ENCODE measurements around the gene SAT2.
"Not testable (repeated sequence)": the region's sequence is repeated elsewhere in the genome, so short reads cannot be mapped to it uniquely, and the experiment has no call there.

Gene SAT2

DNA sequence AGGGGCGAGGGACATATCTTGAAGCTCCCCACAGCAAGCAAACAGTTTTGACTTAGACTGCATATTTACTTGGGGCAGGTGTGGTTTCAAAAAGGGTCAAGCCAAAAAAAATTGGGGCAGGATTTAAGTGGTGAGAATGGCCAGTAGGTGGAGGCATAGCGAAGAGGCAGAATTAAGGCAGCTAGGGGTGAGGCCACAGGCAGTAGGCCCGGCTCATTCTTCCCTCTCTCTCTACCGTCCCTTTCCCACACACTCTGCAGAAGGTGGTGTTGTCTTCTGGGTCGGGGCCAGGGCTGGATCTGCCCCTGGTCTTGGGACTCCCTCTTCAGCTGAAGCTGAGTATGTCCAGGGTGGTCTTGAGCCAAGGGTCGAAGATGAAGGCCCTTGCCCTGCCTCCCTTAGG lies 4.9 kb upstream of the SAT2 start:
- no peak for DNase-seq

DNA sequence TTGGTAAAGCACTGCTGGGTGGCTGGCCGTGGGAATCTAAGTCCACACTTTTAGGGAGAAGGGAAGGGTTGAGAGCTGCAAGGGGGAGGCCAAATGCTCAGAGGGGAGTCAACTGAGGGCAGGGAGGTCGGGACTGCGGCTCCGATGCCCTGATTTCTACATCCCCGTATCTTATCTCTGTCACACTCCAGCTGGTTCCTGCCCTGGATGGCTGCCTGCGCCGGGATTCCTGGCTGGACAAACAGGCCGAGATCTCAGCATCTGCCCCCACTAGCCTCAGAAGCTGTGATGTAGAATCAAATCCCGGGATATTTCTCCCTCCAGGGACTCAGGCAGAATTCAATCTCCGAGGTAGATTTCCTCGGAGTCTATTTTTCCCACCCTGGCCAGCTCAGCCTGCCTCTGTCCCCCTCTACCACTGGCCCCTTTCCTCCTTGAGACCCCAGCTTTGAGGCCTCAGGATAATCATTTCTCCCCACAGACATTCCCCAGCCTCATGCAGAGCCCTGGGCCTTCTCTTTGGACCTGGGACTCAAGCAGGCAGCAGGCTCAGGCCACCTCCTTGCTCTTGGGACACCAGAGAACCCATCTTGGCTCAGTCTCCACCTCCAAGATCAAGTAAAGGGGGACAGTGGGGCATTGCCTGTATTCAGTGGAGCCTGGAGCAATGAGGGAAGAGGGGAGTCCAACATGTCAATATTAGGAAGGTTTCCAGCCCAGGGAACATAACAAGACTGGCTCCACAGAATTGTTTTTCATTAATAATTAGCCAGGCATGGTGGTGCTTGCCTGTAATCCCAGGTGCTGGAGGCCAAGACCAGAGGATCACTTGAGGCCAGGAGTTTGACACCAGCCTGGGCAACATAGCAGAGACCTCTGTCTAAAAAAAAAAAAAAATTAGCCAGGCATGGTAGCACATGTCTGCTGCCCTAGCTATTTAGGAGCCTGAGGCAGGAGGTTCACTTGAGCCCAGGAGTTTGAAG lies 4.1 kb upstream of the SAT2 start:
- DNase-seq, result no peak

GRCh38 chr17:7629939-7630571 lies 2.4 kb upstream of the SAT2 start, which contains the start of gene SHBG:
Gene SHBG, plus strand, starts transcription at chr17:7630135. Its CDS starts 38 bp downstream, at chr17:7630173.
- no peak for DNase-seq

GRCh38 chr17:7626956-7627249 lies 718 bp downstream of the SAT2 start:
- DNase-seq, result no peak

GRCh38 chr17:7626307-7626706 lies 1.3 kb downstream of the SAT2 start:
- no peak for DNase-seq

- DNase-seq, result not testable (repeated sequence)
Observed at GRCh38 chr17:7625749-7626148, 1.9 kb downstream of the SAT2 start.

DNA sequence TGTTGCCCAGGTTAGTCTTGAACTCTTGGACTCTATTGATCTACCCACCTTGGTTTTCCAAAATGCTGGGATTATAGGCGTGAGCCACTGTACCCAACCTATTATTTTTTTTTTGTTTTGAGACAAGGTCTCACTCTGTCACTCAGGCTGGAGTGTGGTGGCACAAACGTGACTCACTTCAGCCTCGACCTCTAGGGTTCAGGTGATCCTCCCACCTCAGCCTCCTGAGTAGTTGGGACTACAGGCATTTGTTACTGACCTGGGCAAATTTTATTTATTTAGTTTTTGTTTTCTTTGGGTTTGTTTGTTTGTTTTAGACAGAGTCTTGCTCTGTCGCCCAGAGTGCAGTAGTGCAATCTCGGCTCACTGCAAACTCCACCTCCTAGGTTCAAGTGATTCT lies 4.0 kb downstream of the SAT2 start:
- no peak for DNase-seq

DNA sequence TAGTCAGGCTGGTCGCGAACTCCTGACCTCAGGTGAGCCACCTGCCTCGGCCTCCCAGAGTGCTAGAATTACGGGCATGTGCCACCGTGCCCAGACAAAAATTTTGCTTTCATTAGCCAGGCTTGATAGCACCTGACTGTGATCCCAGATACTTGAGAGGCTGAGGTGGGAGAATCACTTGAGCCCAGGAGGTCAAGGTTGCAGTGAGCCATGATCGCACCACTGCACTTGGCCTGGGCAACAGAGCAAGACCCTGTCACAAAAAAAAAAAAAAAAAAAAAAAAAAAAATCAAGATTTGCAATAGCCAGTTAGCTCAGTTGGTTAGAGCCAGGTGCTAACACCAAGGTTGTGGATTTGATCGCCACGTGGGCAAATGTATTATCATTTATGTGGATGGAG lies 6.8 kb downstream of the SAT2 start:
- DNase-seq, result no peak

- no peak for DNase-seq
Observed at GRCh38 chr17:7618608-7619007, 9.0 kb downstream of the SAT2 start.

GRCh38 chr17:7615265-7615747 lies 12.3 kb downstream of the SAT2 start:
- no peak for DNase-seq

DNA sequence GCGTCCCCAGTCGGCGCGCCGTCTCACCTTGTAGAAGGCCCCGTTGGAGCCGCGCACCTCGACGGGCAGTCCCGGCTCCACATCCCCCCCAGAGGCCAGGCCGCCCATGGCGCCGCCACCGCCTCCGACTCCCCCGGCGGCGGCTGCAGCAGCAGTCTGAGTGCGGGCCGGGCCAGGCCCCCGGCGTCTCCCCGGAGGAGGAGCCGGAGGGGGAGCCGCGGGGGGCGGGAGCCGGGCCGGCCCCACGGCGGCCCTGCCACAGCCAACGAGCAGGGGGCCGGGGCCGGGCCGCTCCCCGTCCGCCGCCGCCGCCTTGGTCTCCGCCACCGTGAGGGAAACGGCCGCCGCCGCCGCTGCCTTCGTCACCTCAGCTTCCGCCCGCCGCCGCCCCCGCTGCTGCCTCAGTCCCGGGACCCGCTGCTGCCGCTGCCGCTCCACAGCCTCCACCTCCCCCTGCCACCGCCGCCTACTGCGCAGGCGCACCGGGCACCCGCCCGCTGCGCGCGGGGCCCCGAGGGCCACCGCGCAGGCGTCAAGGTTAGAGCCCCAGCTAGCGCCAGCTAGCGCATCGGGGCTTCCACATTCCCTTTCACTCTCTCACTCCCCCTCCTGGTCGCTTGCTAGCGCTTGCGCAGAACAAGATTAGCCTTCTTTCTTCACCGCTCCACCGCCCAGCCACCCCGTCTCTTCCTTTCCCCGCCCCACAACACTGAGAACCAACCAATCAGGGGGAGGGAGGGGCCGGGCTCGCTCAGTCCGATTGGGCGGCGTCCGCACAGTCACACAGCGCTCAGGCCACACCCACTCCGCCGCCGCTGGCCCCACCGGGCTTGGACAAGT lies 13.0 kb downstream of the SAT2 start, which contains the start of gene FXR2:
Gene FXR2 (minus strand): TSS at position 473 of the 840 bp plus-strand sequence. CDS start 365 bp downstream, at position 108.
- DNase-seq, result peak; percentile 99

DNA sequence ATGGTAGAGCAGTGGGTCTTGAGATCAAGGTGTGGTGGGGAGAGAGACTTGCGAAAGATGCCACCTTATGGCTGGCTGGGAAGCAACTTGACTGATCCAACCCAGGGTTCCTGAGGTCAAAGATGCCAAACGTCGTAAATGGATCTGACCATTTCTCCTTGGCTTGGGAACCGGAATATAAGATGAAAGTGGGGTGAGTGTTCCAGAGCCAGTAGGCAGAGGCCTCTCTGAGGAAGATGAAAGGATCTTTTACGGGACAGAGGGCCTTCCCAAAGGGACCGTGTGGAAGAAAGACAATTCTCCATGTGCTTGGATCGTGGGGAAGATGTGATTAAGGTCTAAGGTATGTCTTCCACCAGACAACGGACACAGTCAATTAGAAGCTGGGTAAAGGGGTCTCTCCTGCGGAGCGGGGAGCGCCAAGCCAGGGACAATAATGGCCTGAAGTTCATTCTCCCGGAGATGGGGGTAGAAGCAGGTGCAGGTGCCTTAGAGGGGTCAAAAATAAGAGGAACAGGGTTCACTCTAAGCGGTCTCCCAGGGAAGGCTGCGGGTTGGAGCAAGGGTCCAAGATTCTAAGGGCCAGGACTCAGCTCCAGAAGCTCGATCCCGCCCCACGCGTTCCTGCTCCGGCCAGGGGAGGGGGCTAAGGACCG lies 13.7 kb downstream of the SAT2 start:
- DNase-seq, result no peak

GRCh38 chr17:7612294-7612640 lies 15.4 kb downstream of the SAT2 start:
- DNase-seq, result no peak

DNA sequence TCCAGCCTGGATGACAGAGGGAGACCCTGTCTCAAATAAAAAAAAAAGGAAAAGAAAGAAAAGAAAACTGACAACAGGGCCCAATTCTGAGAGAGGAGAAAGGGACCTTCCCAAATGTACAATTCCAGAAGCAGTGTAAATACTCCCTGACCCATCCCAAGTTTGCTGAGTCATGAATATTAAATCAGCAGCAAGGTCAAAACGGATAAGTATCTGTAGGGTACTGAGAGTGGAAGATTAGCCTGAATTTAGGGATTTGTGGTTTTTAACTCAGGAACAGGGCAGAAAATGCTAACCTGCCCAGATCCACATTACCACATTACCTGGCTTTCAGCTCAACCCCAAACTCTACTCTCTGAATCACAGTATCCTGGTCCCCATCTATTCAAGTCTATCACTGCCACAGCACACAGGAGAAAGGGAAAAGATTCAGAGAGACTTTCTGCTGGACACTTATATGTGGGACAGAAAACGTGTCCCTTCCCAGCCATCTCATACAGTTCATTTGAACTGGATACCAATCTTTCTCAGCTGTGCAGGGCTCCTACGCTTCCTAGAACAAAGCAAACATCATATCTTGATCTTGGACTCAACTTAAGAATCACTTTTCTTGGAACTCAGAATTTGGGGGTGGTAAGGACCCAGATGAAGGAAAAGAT lies 15.9 kb downstream of the SAT2 start:
- DNase-seq, result no peak

GRCh38 chr17:7610641-7611040 lies 17.0 kb downstream of the SAT2 start:
- no peak for DNase-seq

DNA sequence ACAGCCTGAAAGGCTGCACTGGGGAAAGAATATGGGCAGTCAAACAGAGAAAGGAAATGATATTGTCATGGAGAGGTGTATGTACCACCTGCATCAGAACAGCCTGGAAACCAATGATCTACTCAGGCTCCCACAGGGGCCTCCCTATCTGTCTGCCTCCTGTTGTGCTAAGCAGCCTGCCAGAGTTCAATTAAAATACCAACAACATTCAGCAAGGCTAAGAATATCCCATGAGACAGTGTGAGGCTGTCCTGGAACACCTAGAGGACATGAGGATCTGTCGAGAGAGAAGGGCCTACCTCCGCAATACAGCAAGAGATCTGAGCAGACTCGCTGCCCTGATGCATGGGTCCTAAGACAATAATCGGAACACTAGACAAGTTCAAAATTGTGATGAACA lies 21.3 kb downstream of the SAT2 start:
- no peak for DNase-seq

- not testable (repeated sequence) for DNase-seq
Observed at GRCh38 chr17:7597561-7597960, 30.1 kb downstream of the SAT2 start.

- DNase-seq, result no peak
Observed at GRCh38 chr17:7593296-7593695, 34.3 kb downstream of the SAT2 start.

- DNase-seq, result no peak
Observed at GRCh38 chr17:7592422-7593021, 35.1 kb downstream of the SAT2 start.

DNA sequence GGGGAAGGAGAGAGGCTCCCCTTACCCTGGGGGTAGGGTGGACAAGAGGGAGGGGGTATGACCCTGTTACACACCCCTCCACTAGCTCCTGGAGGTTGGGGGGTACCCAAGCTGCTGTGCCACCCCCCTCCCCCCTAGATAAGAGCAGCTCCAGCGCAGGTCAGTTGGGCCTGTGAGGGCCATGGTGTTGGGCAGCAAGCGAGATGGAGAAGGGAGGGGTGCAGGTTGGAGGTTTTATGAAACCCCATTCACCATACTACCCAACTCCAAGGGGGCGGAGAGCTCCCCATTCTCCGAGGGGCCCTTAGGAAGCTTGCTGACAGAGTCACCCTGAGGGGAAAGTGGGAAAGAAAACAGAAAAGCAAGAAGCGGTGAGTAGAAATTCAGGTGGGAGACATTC lies 36.0 kb downstream of the SAT2 start:
- DNase-seq, result no peak

DNA sequence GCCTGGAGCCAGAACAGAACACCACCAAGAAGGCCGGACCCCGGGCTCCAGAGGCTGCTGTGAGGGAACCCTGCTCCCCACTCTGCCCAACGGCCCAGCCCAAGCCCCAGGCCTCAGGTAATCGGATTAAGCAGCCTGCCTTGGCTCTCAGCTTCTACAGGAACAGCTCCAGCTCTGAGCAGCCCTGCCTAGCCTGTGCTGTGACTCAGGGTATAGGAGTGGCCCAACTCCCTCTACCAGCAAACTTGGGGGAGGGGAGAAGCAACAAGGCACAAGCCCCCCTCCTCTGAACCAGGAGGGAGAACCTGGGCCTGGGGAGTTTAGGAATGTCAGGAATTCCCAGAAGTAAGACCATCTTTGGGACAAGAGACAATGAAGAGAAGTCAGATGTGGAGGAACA lies 36.9 kb downstream of the SAT2 start:
- no peak for DNase-seq

Measured in stimulated activated CD4-positive, alpha-beta T cell treated with anti-CD3 and anti-CD28 coated beads, Interleukin-12 subunit alpha, Interleukin-12 subunit beta, amount 100 ng/mL, for 4 hours (primary cell).